ENCODE results near the gene PARVB.
A peak's percentile ranks its signal among the peaks of the same experiment; 100 is the strongest.

Gene PARVB

DNA sequence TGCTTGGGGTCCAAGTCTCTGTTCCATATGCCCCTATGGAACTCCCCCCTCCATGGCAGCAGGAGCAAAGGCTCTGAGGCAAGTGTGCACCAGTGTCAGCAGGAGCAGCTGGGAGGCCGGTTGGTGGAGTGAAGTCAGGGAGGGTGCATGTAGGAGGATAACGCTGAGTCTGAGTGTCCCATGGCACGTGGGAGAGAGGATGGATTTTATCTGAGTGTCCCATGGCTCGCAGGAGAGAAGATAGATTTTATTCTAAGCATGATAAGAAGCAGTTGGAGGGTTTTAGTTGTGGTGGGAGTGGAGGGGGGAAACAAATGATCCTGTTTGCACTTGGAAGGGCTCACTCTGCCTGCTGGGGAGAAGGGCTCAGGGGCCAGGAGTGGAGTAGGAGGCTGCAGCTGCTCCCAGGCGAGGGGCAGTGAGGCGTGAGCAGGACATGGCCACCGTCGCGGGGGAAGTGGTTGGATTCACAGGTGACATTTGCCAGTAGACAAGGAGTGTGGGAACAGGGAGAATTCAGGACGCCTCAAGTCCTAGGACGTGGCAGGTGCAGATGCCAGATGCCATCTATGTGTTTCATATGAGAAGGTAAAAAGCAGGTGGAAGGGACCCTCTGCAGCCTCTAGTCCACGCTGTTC lies 123.0 kb downstream of the PARVB start:
- DNase-seq (ENCODE audit: low read depth) = no peak

DNA sequence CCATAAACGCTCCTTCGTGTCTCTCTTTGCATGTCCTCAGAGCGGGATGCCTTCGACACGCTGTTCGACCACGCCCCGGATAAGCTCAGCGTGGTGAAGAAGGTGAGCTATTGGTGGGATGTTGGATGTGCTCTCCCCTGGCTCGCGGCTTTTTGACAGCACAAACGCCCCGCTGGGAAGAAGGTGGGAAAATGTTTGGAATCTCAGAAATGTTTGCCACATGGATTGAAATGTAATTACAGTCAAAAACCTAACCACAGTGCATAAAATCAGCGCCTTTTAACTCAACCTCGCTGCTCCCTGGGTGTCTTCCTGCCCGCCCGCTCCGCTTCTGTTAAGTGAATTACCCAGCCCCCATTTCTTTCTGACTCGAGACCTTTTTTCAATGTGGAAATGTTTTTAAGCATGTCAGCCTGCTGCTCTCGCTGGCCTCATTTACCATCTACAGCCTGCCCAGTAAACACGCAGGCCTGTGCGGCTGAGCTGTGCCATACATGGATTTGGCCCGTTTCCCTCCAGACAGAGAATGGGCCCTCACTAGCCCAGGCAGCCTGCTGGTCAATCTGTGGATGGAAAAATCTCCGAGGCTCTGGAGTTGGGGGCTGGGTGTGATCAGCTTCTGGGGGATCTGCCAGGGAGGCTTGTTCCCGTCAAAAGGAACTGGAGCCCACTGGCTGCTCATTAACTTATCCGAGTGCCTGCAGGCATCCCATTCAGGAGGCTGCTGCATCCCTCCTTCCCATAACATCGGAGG lies 123.9 kb downstream of the PARVB start:
- TF ChIP-seq, protein P1, sequence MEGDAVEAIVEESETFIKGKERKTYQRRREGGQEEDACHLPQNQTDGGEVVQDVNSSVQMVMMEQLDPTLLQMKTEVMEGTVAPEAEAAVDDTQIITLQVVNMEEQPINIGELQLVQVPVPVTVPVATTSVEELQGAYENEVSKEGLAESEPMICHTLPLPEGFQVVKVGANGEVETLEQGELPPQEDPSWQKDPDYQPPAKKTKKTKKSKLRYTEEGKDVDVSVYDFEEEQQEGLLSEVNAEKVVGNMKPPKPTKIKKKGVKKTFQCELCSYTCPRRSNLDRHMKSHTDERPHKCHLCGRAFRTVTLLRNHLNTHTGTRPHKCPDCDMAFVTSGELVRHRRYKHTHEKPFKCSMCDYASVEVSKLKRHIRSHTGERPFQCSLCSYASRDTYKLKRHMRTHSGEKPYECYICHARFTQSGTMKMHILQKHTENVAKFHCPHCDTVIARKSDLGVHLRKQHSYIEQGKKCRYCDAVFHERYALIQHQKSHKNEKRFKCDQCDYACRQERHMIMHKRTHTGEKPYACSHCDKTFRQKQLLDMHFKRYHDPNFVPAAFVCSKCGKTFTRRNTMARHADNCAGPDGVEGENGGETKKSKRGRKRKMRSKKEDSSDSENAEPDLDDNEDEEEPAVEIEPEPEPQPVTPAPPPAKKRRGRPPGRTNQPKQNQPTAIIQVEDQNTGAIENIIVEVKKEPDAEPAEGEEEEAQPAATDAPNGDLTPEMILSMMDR (conservative IDR thresholded peaks at IDR 0.05; ENCODE audit: low read length) = no peak
- DNase-seq (ENCODE audit: low read depth) = peak; percentile 74
- no peak overlapping the region for H3K4me3 ChIP-seq (ENCODE audit: low read length)

More for the DNA sequence above, 123.0 kb downstream of the PARVB start:
- TF ChIP-seq, protein P1 (conservative IDR thresholded peaks at IDR 0.05; ENCODE audit: low read length) = no peak
- H3K4me3 ChIP-seq (ENCODE audit: low read length) = no peak overlapping the region

DNA sequence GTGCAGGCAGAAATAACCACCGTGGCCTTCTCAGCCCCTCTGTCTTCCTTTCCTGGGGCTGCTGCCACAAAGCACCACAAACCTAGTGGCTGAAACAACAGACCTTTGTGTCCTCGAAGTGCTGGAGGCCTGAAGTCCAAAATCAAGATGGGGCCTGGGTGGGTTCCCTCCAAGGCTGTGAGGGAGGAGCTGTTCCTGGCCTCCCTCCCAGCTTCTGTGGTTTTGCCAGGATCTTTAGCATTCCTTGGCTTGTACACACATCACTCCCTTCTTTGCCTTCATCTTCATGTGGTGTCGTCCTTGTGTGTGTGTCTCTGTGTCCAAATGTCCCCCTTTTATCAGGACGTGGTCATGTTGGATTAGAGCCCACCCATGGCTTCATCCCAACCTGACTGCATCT lies 127.6 kb downstream of the PARVB start:
- peak; percentile 82 for DNase-seq (ENCODE audit: low read depth)
- TF ChIP-seq, protein P1 (conservative IDR thresholded peaks at IDR 0.05; ENCODE audit: low read length) = no peak
- H3K4me3 ChIP-seq (ENCODE audit: low read length) = no peak overlapping the region

DNA sequence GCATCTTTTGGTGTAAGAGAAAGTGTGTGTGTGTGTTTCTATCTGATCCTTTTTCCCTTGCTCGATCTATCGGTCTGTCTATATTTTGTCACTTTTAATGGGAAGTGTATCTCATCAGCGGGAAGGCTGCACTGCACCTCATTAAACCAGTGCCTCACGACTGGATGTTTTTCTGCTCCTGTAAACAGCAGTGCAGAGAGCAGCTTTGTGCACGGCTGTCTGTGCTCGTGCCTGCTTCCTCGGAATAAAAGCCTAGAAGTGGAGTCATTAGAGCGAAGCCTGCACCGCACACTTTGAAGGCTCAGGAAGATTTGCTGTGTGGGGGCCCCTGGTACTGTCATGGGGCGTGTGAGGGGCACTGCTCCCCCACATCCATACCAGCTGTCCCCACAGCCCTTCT lies 129.6 kb downstream of the PARVB start:
- H3K4me3 ChIP-seq (ENCODE audit: low read length) = no peak overlapping the region
- DNase-seq (ENCODE audit: low read depth) = no peak
- TF ChIP-seq, protein P1 (conservative IDR thresholded peaks at IDR 0.05; ENCODE audit: low read length) = no peak

DNA sequence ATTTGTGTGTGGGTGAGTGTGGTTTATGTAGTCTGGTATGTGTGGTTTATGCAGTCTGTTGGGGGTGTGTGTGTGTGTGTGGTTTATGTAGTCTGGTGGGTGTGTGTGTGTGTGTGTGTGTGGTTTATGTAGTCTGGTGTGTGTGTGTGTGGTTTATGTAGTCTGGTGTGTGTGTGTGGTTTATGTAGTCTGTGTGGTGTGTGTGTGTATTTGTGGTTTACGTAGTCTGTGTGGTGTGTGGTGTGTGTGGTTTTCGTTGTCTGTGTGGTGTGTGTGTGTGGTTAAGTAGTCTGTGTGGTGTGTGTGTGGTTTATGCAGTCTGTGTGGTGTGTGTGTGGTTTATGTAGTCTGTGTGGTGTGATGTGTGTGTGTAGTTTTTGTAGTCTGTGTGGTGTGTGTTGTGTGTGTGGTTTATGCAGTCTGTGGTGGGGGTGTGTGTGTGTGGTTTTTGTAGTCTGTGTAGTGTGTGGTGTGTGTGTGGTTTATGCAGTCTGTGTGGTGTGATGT lies 130.4 kb downstream of the PARVB start:
- TF ChIP-seq, protein P1 (conservative IDR thresholded peaks at IDR 0.05; ENCODE audit: low read length) = no peak
- no peak overlapping the region for H3K4me3 ChIP-seq (ENCODE audit: low read length)
- peak; percentile 64 for DNase-seq (ENCODE audit: low read depth)

DNA sequence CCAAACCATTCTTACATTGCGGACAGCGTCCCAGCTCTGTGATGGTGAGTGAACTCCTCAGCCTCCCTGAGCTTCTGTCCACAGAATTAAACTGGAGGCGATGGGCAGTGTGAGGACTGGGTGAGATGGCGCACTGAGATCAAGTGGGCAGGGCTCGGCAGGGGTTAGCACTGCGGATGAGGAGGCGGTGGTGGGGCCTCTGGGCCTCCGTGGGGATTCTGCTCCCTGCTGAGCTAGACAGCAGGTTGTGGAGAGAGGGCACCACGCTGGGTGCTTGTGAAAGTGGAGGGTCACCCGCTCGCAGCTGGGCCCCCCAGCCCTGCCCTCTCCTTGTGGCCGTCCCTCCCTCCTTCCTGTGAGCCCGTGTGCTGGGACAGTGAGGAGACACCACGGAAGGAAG lies 131.0 kb downstream of the PARVB start:
- TF ChIP-seq, protein P1 (conservative IDR thresholded peaks at IDR 0.05; ENCODE audit: low read length) = no peak
- no peak for DNase-seq (ENCODE audit: low read depth)
- H3K4me3 ChIP-seq (ENCODE audit: low read length) = no peak overlapping the region
